Endothelial cell of umbilical vein (primary cell): ENCODE results near the gene TMEM132A. TPM values are rescaled to one million over a fixed set of nuclear protein-coding genes. Genes with fewer than 3 reads are reported as not detected.

Experiments
- BruUV-seq: library from RNA; stranded (reverse); fragments of 400-500 nt; replicated peaks from 2 replicates; lab custom pipeline; 2021; lab: Mats Ljungman, UMichigan
- CTCF ChIA-PET: fragments of 300-600, 350-600 bp; sonication (Branson Sonifier 250); formaldehyde crosslinking; loops from one replicate; lab custom pipeline; 2021; ENCODE audit warnings: antibody characterized with exemption, inconsistent platforms; lab: Charles Lee
- POLR2A ChIA-PET: fragments of 300-600, 350-600 bp; sonication (Branson Sonifier 250); formaldehyde crosslinking; loops from one replicate; lab custom pipeline; 2021; ENCODE audit warnings: antibody characterized with exemption, inconsistent platforms; lab: Charles Lee
- DNase-seq: peaks from one replicate; pipeline ENCODE4 v3.0.0-alpha.2; 2011; ENCODE audit warnings: low read depth, low spot score
- FAIRE-seq: peaks from 2 replicates; lab custom pipeline; 2011; peaks lifted over from hg19 to GRCh38; lab: Jason Lieb, UNC
- H2AFZ ChIP-seq: 2 replicates; pipeline ENCODE4 v1.6.0; 2012; ENCODE audit warnings: low read depth, low read length, control low read depth, inconsistent platforms
- H3K27ac ChIP-seq: 2 replicates; pipeline ENCODE4 v1.5.1; 2011; ENCODE audit warnings: low read depth, mild to moderate bottlenecking, control low read depth, low read length, moderate library complexity; ENCODE audit not compliant: insufficient read depth
- H3K27me3 ChIP-seq, 2 experiments: 2 replicates each; pipeline versions ENCODE4 v1.6.0 to v1.6.1; 2011; ENCODE audit warnings: low read length in 2 of 2, mixed read lengths in 1 of 2; ENCODE audit not compliant: control insufficient read depth in 2 of 2, insufficient read depth in 2 of 2
- H3K36me3 ChIP-seq, 2 experiments: 2 replicates in 1 of 2; 3 replicates in 1 of 2; pipeline ENCODE4 v1.5.1; 2011; ENCODE audit warnings: low read length in 2 of 2, mild to moderate bottlenecking in 1 of 2, moderate library complexity in 1 of 2; ENCODE audit not compliant: control insufficient read depth in 2 of 2, insufficient read depth in 2 of 2; ENCODE audit errors: extremely low read depth in 1 of 2
- H3K4me1 ChIP-seq: 3 replicates; pipeline ENCODE4 v1.5.1; 2011; ENCODE audit warnings: mild to moderate bottlenecking, low read length; ENCODE audit not compliant: control insufficient read depth, insufficient read depth; ENCODE audit errors: extremely low read depth
- H3K4me2 ChIP-seq: 2 replicates; pipeline ENCODE4 v1.6.1; 2011; ENCODE audit warnings: low read length, control low read depth, mixed read lengths; ENCODE audit not compliant: insufficient read depth
- H3K4me3 ChIP-seq, 3 experiments: fragments of 200-600 bp in 1 of 3; sonication (generic), shearing (Covaris generic) in 1 of 3; replicated peaks in 1 of 3; 2 replicates each; pipeline ENCODE4 v1.5.1; 2011 to 2016; ENCODE audit warnings: control low read depth in 3 of 3, low read length in 3 of 3, mild to moderate bottlenecking in 2 of 3, inconsistent platforms in 1 of 3, low read depth in 1 of 3, moderate library complexity in 1 of 3; ENCODE audit not compliant: insufficient read depth in 1 of 3
- H3K79me2 ChIP-seq: 2 replicates; pipeline ENCODE4 v1.6.0; 2012; ENCODE audit warnings: low read length, inconsistent platforms; ENCODE audit not compliant: control insufficient read depth, insufficient read depth
- H3K9ac ChIP-seq: replicated peaks from 2 replicates; pipeline ENCODE3; 2011; ENCODE audit warnings: low read length, control low read depth; ENCODE audit not compliant: insufficient read depth; ENCODE audit errors: extremely low read depth
- H3K9me1 ChIP-seq: replicated peaks from 3 replicates; pipeline ENCODE4 v1.6.0; 2011; ENCODE audit warnings: mild to moderate bottlenecking, low read length; ENCODE audit not compliant: control insufficient read depth, insufficient read depth; ENCODE audit errors: extremely low read depth
- H3K9me3 ChIP-seq: replicated peaks from 2 replicates; pipeline ENCODE4 v1.5.1; 2012; ENCODE audit warnings: low read length, inconsistent platforms; ENCODE audit not compliant: control insufficient read depth, insufficient read depth
- H4K20me1 ChIP-seq: replicated peaks from 2 replicates; pipeline ENCODE3; 2011; ENCODE audit warnings: mild to moderate bottlenecking, low read length; ENCODE audit not compliant: control insufficient read depth, insufficient read depth; ENCODE audit errors: extremely low read depth
- EZH2 ChIP-seq: IDR thresholded peaks from 2 replicates; pipeline ENCODE4 v1.6.1; 2012; ENCODE audit warnings: borderline replicate concordance, low read depth, mild to moderate bottlenecking, moderate library complexity, low read length, inconsistent platforms; ENCODE audit not compliant: severe bottlenecking
- FOS ChIP-seq: IDR thresholded peaks from 2 replicates; pipeline ENCODE4 v1.6.1; 2011; ENCODE audit warnings: mild to moderate bottlenecking, low read length, moderate library complexity, borderline replicate concordance; ENCODE audit not compliant: insufficient read depth
- GATA2 ChIP-seq: IDR thresholded peaks from 2 replicates; pipeline ENCODE4 v1.7.0; 2011; ENCODE audit warnings: low read depth, mild to moderate bottlenecking, moderate library complexity, mixed read lengths, low read length; ENCODE audit not compliant: insufficient read length, insufficient read depth
- JUN ChIP-seq: IDR thresholded peaks from 2 replicates; pipeline ENCODE4 v1.6.1; 2011; ENCODE audit warnings: borderline replicate concordance, low read depth; ENCODE audit not compliant: insufficient read length, insufficient read depth
- MAX ChIP-seq: IDR thresholded peaks from 2 replicates; pipeline ENCODE4 v1.6.1; 2011; ENCODE audit not compliant: insufficient read depth, insufficient read length
- MYC ChIP-seq: IDR thresholded peaks from one replicate; pipeline ENCODE4 v1.6.1; 2011; ENCODE audit warnings: mild to moderate bottlenecking, low read depth, low read length
- POLR2A ChIP-seq: IDR thresholded peaks from 2 replicates; pipeline ENCODE4 v1.6.1; 2012; ENCODE audit warnings: low read depth, mild to moderate bottlenecking, control low read depth, low read length
- POLR2AphosphoS5 ChIP-seq: IDR thresholded peaks from 2 replicates; pipeline ENCODE4 v1.6.1; 2012; ENCODE audit warnings: low read depth, mild to moderate bottlenecking, control low read depth, low read length, moderate library complexity; ENCODE audit not compliant: insufficient read depth
- dilution Hi-C: fragments of 300-500 bp; cut with MboI; formaldehyde crosslinking; loops from one replicate; pipeline ENCODE4 v1.15.0; 2019; ENCODE audit warnings: low sequenced_read_pairs; ENCODE audit not compliant: extremely low pct_ligation_motif_present
- intact Hi-C: fragments of 100-400 bp; cut with micrococcal nuclease; formaldehyde crosslinking; loops from one replicate; pipeline ENCODE4 v1.10.0; 2022
- polyA plus RNA-seq, 4 experiments: library from polyadenylated mRNA; depleted of rRNA in 3 of 4; stranded (reverse) in 3 of 4; unstranded in 1 of 4; fragments of >200 nt; gene quantifications; 2 replicates each; pipeline versions ENCODE4 v1.2.1 to v1.2.3, GENCODE V29; 2011 to 2012; ENCODE audit warnings: missing spikeins in 1 of 4
- total RNA-seq: library from RNA; stranded (reverse); gene quantifications from 2 replicates; pipeline ENCODE4 v1.2.3, GENCODE V29; 2021
- TF ChIP-seq, protein P1 (sequence below), 2 donors: IDR thresholded peaks; 1 replicate in 1 of 2; 2 replicates in 1 of 2; pipeline ENCODE4 v1.5.1; 2011; ENCODE audit warnings: low read length in 2 of 2, mild to moderate bottlenecking in 2 of 2, moderate library complexity in 2 of 2, control low read depth in 1 of 2, inconsistent platforms in 1 of 2, low read depth in 1 of 2; ENCODE audit not compliant: insufficient read depth in 1 of 2; ENCODE audit errors: extremely low read depth in 1 of 2

Gene TMEM132A
- total and polyA plus RNA-seq, 2 donors (not counting 3 experiments of a cell fraction or from before 2014, with no cell fraction given) = 74.3 to 106 TPM

GRCh38 chr11:60964801-60965200, 40.5 kb downstream of the TMEM132A start:
- Histone ChIP-seq H3K4me1 (no peaks in the 10 kb centered on the region), H3K9me3 (no peaks in the 10 kb centered on the region), H3K9ac (no peak overlapping the region), H3K79me2 (no peaks in the 10 kb centered on the region), H2AFZ (no peak overlapping the region), H4K20me1 (no peaks in the 10 kb centered on the region), H3K9me1 (no peaks in the 10 kb centered on the region), H3K27me3 (peaks cover 9 to 28% of the 10 kb centered on the region in 2 experiments), H3K36me3 (no peaks in the 10 kb centered on the region), H3K27ac (no peak overlapping the region), H3K4me3 (no peak overlapping the region), H3K4me2 (no peak overlapping the region)
- ChIA-PET CTCF (interaction anchor here (1.3 kb wide), 1 partner anchor 65 kb away, joined by 3 read pairs; no protein-coding TSS in a partner anchor), POLR2A (no interaction called here)
- FAIRE-seq (no peak), DNase-seq (no peak)
- no peak for TF ChIP-seq EZH2
- no peak for TF ChIP-seq MAX
- no peak for TF ChIP-seq GATA2
- no peak for TF ChIP-seq JUN
- no peak for TF ChIP-seq FOS
- no peak for TF ChIP-seq POLR2A
- TF ChIP-seq, protein P1, sequence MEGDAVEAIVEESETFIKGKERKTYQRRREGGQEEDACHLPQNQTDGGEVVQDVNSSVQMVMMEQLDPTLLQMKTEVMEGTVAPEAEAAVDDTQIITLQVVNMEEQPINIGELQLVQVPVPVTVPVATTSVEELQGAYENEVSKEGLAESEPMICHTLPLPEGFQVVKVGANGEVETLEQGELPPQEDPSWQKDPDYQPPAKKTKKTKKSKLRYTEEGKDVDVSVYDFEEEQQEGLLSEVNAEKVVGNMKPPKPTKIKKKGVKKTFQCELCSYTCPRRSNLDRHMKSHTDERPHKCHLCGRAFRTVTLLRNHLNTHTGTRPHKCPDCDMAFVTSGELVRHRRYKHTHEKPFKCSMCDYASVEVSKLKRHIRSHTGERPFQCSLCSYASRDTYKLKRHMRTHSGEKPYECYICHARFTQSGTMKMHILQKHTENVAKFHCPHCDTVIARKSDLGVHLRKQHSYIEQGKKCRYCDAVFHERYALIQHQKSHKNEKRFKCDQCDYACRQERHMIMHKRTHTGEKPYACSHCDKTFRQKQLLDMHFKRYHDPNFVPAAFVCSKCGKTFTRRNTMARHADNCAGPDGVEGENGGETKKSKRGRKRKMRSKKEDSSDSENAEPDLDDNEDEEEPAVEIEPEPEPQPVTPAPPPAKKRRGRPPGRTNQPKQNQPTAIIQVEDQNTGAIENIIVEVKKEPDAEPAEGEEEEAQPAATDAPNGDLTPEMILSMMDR (IDR thresholded peaks at IDR 0.05; ENCODE audit: extremely low read depth in 1 of 2, insufficient read depth in 1 of 2, low read depth in 1 of 2, low read length in 2 of 2) = no peak
- no peak for TF ChIP-seq MYC
- no peak for TF ChIP-seq POLR2AphosphoS5
- intact Hi-C loops = loop anchor here (5.0 kb wide), 1 partner anchor 212 kb away; no protein-coding TSS in a partner anchor
- dilution Hi-C loops = no loop called here
- BruUV-seq = no TSS peak
